GM04503 (cell line): ENCODE measurements around the gene FGFBP3.
A peak's percentile ranks its signal among the peaks of the same experiment; 100 is the strongest.

ENCODE experiments used
- DNase-seq: peaks from one replicate; pipeline ENCODE4 v3.0.0-alpha.2; 2012; ENCODE audit warnings: low read depth

The FGFBP3 gene, protein sequence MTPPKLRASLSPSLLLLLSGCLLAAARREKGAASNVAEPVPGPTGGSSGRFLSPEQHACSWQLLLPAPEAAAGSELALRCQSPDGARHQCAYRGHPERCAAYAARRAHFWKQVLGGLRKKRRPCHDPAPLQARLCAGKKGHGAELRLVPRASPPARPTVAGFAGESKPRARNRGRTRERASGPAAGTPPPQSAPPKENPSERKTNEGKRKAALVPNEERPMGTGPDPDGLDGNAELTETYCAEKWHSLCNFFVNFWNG

DNA sequence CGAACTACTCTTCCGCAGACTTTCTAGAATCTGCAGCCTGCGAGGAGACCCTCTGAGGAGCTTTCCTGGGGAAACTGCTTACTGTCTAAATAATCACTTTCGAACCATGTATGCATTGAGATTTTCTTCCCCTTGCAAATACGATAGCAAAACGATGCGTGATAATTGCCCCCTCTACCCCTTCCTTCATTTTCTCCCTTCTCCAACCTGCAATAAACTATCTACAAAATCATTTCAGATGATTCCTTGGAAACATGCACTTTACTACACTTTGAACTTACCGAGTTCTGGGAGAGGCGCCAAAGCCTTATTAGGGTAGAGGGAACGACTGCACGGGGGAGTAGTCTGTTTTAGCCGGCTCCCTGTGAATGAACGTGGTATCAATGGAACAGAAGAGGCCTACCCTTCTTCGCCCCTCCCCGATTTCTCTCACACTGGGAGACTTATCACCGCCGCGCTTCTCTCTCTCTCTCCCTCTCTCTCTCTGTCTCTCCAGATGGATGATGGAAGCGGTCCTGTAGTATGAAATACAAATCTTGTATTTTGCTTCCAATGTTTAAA lies at the start of gene FGFBP3:
Gene FGFBP3 (minus strand): TSS at position 370 of the 561 bp plus-strand sequence. CDS start 517 bp downstream, outside the sequence.
- no peak for DNase-seq

DNA sequence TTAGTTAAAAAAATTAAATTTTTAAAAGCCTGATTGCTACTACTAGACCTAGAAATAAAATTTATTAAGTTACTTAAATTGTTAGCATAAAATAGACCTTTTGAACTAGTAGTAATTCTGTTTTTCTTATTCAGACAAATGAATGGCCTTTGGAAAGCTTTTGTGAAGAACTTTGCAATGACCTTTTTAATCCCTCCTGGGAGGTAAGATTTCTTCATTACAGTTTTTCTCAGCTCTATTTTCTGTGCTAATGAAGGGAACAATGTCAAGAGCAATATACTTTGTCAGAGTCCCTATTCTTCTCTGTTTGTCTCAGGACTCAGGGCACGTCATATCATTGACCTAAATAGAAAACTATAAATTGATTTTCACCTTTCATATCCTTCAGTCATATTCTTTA lies 47.8 kb upstream of the FGFBP3 start:
- no peak for DNase-seq

DNA sequence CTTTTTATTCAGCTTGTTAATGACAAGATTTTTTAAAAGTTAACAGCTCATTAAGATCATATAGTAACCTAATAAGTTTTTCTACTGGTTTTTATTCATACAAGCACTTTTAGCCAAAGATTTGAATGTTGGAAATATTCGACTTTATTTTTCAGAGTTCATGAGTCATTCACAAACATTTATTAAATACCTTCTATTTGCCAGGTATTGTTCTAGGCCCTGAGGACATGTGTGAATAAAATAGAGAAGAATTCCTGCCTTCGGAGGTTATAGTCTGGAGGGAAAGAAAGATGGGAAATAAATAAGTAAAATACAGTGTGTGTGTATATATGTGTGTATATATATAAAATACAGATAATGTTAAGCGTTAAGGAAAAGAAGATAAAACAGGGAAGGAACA lies 45.8 kb upstream of the FGFBP3 start:
- no peak for DNase-seq

DNA sequence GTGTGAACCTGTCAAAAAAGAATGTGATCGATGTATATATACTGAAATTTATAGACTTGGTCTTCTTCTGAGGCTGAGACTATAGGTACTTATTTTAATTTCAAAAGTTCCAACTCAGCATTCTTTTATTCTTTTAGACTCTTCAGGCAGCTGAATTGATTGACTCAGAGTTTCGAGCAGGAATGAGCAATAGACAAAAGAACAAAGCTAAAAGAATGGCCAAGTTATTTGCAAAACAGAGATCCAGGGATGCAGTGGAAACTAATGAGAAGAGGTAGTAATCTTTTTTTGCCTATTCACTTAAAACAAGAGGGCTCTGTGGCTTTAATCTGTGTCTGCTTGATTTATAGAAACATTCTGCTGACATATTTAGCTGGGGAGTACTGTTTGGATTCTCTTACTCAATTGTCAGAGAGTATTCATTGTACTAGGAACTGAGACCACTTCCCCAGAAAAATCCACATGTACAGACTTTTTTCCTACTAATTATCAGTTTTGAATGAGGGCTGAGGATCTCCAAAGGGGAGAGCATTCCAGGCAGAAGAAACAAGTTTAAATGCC lies 44.4 kb upstream of the FGFBP3 start:
- no peak for DNase-seq

DNA sequence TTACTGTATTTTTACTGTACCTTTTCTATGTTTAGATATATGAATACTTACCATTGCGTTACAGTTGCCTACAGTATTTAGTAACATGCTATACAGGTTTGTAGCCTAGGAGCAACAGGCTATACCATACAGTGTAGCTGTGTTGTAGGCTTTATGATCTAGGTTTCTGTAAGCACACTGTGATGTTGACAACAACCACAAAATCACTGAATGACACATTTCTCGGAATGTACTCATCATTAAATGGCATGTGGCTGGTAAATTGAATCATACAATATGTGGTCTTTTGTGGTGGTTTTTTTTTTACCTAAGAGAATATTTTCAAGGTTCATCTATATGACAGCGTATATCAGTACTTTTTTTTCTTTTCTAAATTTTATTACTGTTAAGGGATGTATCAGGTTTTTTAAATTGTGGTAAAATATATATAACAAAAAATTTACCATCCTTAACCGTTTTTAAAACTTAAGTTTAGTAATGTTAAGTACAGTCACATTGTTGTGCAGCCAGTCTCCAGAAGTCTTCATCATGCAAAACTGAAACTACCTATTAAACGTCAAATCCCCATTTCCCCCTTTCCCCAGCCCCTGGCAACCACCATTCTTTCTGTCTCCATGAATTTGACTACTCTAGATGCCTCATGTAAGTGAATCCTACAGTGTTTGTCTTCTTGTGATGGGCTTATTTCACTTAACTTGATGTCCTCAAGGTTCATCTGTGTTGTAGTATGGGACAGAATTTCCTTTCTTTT lies 35.8 kb upstream of the FGFBP3 start:
- peak; percentile 23 for DNase-seq

DNA sequence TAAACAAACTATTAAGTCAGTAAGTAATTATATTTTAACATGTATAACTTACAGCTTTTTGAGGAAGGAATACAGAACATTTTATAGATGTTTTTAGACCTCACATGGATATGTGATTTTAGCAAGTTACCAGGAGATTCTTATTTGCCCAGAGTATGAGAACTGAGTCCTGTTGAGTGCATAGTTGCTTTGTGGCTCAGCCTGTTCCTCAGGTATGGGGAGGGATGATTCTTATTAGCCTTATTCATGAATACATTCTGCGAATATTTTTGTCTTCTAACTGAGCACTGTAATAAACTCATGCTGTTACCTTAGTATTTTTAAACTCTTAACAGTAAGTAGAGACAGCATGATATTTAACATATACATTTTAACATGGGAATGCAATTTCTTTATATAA lies 32.1 kb upstream of the FGFBP3 start:
- no peak for DNase-seq

DNA sequence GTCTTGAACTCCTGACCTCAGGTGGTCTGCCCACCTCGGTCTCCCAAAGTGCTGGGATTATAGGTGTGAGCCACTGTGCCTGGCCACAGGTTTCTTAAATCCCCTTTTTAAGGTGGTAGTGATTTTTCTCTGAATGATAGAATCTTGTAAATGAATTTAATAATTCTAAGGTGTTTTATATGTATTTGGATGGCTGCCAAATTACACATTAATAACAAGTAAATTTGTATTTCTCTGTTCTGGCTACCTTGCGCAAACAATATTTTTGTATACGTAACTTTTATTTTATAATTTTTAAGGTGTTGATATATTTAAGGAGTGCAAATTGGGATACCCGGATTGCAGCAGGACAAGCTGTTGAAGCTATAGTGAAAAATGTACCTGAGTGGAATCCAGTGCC lies 30.4 kb upstream of the FGFBP3 start:
- no peak for DNase-seq

DNA sequence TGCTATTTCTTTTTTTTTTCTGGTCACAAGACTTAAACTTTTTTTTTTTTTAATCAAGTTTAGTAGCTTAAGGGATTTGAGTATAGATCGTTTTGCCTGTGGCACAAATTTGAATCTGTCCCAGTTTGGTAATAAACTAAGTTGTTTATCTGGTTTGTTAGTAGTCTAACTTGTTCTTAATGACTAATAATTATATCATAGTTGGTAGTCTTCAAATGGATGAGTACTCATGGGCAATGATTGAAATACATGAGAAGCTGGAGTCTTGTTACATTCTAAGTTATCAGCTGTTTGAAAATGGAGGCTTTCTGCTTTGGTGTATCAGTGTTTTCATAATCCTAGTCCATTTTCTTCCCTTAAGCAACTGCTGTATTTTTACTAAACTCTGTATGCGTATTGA lies 26.6 kb upstream of the FGFBP3 start:
- DNase-seq = no peak

DNA sequence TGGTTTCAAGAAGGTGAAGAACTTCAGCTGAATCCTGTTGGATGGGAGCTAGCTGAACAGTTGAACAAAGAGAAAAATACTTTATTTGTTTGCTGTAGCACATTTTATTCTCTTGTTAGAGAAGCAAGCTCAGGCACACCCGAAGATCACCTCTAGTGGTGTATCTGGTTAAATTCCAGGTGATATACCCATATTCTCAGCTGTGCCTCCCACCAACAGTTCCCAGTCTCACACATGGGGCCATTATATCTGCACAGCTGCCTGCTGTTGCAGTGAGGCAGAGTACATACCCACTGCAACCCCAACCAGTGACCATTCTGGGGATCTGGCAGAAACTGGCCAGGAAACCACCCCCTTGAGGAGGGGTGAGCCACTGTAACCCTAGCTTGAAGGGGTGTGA lies 23.5 kb upstream of the FGFBP3 start:
- no peak for DNase-seq

DNA sequence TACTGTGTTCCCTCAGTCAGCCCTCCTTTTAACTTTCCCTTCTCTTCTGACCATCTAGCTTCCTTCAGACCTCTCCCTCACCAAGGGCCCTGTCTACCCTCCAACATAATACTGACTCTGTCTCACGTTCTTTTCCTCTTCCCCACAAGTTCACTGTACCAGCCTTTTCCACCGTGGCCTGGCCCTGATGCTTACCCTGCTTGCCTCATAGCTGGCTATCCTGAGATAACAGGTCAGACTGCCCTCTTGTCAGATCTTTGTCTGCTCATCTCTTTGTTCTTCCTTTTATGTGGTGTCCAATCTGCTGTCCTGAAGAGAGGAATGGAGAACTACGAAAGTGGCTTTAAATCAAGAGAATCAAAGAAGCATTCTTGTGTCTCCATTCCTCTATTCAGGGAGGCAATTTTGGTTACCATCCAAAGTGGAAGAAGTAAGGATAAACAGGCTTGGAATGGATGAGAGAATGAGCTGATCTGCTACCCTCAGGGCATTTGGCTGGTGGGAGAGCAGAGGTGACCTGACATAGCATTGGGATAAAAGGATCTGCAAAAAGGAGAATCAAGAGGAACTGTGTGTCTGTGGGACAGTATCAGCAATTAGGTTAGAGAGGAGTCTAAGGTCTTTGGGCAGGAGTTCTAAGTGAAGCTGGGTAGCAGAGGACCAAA lies 22.4 kb upstream of the FGFBP3 start:
- no peak for DNase-seq

DNA sequence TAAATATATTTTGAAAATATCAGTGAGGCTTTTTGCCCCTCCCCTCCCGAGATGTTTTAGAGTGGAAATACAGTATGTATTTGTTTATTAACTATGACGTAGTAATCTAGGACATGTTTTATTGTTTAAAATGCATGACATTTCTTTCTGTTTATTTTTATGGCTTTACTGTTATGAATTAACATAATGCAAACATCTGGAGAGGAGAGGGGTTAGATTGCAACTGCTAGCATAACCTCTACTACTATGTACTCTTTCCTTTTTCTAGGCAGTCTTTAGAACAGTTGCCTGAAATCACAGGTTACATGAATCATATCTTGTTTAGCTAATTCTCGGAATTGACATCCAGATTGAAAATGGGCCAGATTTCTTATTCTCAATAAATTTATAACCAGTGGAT lies 21.7 kb upstream of the FGFBP3 start:
- no peak for DNase-seq

DNA sequence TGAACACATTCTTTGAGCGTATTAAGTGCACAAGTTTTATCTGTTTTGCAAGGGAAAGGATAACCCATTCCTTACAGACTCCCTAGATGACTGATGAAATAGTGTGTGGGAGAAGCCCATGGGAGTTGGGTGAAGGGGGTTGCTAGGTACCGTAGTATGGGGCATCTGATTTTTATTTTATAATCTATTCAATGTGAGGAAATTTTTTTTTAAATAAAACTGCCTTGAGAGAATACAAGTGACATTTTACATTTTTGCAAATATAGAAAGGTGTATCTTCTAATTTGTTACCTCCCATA lies 15.7 kb upstream of the FGFBP3 start:
- DNase-seq = peak; percentile 9

DNA sequence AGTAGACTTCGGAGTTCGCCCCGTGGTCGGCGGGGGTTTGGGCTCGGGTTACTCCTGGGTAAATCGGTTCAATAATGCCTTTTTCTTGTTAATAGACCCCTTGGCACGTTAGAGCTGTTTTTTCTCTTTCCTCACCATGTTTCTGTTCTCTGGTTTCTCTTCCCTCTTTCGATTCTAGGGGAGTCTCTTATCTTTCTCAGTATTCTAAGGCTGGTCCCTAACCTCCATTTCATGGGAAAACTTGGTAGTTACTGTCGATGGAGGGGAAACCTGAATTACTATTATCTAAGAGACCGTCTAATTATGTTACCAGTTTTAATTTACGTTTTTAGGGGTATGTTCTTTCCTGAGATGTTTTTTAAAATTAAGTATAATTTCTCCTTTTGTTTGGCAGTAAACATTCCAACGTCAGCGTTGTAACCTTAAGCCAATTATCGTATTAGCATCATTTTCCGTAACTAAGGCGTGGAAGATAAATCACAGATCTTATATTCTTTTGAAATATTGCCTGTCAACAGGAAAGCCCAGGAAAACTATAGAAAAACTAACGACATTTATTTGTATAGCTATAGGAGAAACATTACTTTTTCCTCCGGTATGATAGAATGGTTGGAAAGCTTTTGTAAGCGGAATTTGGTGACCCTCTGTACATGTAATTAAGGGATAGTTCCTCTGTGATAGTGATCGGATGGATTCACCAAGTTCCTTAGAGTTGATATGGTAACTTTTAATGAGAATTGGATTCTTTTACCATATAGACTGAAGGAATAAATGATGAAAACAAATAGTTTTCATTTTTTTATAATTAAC lies 15.1 kb upstream of the FGFBP3 start:
- no peak for DNase-seq

DNA sequence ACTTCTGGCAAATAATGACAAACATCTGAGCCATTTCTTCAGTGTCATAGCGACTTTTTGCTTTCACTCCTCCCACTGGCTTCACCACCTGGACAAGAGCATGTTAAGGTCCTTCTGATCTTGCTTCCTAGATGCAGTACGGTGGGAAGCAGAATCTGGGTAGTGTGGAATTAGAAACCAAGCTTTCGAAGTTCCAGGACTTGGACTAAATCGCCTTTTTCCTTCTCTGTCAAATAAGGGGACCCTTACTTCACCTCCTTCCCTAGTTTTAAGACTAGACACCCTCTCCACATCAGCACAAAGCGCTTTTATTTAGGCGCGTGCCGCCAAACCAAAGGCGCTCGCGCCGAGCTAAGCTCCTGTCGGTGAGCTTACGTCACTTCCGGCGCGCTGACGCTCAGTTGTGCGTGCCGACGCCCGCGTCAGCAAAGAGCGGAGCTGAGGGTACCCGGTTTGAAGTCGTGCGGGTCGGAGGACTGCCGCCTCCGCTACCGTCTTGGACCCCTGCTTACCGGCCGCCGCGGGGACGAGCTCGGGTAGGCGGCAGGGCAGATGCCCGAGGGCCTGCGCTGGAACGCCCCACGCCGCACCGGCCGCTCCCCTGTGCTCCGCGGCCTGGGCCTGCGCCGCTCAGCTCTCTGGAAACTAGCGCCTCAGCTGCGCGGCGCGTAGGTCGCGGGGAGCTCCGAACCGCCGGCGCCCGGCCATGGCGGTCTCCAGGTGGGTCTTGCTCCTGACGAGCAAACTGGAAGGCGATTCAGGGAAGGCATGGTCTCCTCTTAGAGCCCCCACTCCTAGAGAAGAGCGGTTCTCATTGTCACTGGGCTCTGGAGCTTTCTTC lies 14.3 kb upstream of the FGFBP3 start, which contains the start of gene BTAF1:
Gene BTAF1 (plus strand): TSS at position 400 of the 841 bp plus-strand sequence. CDS start 307 bp downstream, at position 707.
- DNase-seq = peak; percentile 58

DNA sequence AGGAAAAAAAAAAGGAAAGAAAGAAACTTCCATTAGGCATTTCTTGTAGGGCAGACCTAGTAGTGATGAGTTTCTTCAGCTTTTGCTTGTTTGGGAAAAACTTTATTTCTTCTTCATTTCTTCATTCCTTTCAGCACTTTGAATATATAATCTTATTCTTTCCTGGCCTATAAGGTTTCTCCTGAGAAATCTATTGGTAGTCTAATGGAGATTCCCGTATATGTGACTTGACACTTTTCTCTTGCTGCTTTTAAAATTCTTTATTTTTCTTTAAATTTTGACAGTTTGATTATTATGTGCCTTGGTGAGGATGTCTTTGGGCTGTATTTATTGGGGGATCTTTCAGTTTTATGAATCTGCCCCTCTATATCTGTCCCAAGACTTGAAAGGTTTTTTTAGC lies 10.4 kb upstream of the FGFBP3 start:
- DNase-seq = no peak

DNA sequence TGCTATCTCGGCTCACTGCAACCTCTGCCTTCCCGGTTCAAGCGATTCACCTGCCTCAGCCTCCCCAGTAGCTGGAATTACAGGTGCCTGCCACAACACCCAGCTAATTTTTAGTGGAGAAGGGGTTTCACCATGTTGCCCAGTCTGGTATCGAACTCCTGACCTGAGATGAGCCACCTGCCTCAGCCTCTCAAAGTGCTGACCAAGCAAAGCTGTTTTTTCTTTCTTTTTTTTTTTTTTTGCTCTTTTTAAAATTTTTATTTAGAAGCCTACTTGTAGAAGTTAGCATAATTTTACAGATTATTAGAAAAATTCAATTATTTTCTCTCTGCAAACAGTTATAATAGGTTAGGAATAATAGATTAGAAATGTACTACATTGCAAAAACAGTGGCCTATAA lies 1.2 kb upstream of the FGFBP3 start:
- DNase-seq = no peak

DNA sequence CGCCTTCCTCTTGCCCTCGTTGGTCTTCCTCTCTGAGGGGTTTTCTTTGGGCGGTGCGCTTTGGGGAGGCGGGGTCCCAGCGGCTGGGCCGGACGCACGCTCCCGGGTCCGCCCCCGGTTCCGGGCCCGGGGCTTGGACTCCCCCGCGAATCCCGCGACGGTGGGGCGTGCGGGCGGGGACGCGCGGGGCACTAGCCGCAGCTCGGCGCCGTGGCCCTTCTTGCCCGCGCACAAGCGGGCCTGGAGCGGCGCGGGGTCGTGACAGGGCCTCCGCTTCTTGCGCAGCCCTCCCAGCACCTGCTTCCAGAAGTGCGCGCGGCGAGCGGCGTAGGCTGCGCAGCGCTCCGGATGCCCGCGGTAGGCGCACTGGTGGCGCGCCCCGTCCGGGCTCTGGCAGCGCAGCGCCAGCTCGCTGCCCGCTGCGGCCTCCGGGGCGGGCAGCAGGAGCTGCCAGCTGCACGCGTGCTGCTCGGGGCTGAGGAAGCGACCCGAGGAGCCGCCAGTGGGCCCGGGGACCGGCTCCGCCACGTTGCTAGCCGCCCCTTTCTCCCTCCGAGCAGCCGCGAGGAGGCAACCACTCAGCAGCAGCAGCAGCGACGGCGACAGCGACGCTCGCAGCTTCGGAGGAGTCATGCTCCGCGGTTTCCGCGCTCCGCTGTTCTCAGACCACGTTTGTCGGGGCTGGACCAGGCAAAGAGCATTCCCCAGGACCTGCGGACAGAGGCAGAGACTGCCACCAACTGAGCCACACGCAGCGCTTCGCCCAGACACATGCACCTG lies 759 bp downstream of the FGFBP3 start:
- DNase-seq = peak; percentile 21

DNA sequence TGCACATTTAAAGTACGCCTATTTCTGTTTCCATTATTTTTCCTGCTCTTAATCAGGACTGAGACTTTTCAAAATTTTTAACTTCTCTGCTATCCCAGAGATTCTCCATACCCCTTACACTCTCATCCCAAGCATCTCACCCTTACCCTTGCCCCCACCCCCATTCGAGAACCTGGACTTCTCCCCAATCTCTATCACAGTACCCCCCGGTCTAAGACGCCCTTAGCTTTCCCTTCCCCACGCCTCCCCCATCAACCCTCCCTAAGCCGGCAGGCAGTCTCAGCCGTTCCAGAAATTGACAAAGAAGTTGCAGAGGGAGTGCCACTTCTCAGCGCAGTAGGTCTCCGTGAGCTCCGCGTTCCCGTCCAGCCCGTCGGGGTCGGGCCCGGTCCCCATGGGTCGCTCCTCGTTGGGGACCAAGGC lies 1.4 kb downstream of the FGFBP3 start:
- DNase-seq = no peak

DNA sequence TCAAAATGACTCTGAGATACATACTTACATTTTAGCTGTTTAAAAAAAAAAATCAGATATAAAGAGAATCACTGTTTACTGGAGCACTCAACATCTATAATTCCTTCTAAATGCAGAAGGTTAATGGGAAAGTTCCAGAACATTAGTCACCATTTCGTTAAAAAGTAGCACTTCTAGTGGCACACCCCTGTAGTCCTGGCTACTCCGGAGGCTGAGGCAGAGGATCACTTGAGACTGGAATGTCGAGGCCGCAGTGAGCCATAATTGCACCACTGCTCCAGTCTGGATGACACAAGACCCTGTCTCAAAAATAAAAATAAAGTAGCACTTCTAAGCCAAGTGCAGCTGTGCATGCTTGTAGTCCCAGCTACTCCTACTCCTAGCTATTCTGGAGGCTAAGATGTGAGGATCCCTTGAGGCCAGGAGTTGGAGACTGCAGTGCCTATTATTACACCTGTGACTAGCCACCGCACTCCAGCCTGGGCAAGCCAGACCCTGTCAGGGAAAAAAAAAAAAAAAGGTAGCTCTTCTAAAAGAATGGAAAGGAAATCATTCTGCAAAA lies 2.2 kb downstream of the FGFBP3 start:
- DNase-seq = no peak
